Measurements from ENCODE around the gene PDGFB. TPM values are rescaled to one million over a fixed set of nuclear protein-coding genes. Genes with fewer than 3 reads are reported as not detected.
A peak's percentile ranks its signal among the peaks of the same experiment; 100 is the strongest.

PDGFB gene
- total and polyA plus RNA-seq, 9 of the 15 experiments (the other 6 are each of a cell fraction or from before 2014, with no cell fraction given): 0.07 to 4.0 (median 0.48) TPM; not detected in 1

GRCh38 chr22:39292561-39293074 lies 47.8 kb upstream of the PDGFB start (continued):
- TF ChIP-seq ASH1L (IDR thresholded peaks at IDR 0.05; ENCODE audit: borderline replicate concordance, low read depth, partially characterized antibody): peak; percentile 48
- peak; percentile 94 for TF ChIP-seq L3MBTL2 (IDR thresholded peaks at IDR 0.05)
- no peak for TF ChIP-seq ZSCAN29 (IDR thresholded peaks at IDR 0.05)
- TF ChIP-seq ZNF644 (tag; IDR thresholded peaks at IDR 0.05; ENCODE audit: low read depth): peak; percentile 69; the same call in 1 of the 2 replicates
- no peak for TF ChIP-seq ZNF583 (CRISPR knock-in tag; IDR thresholded peaks at IDR 0.05)
- no peak for TF ChIP-seq TAF1 (IDR thresholded peaks at IDR 0.05; ENCODE audit: control insufficient read depth, extremely low read depth, insufficient read depth, low read length, severe bottlenecking)
- TF ChIP-seq SMAD4 (CRISPR knock-in tag; conservative IDR thresholded peaks at IDR 0.05): 0 out of 2 replicates have a peak, but pooled peaks have one; percentile 32
- no peak for TF ChIP-seq TARDBP (IDR thresholded peaks at IDR 0.05)
- TF ChIP-seq TOE1 (IDR thresholded peaks at IDR 0.05; ENCODE audit: borderline replicate concordance): peak; percentile 15; the same call in 1 of the 2 replicates
- no peak for TF ChIP-seq TOE1 (CRISPR knock-in tag; IDR thresholded peaks at IDR 0.05; ENCODE audit: borderline replicate concordance, low read depth)
- peak in 1 of 2 experiments; percentile 65; a peak in 2 of 4 replicates for TF ChIP-seq RCOR1 (IDR thresholded peaks at IDR 0.05; ENCODE audit: borderline replicate concordance in 1 of 2, low read depth in 2 of 2, low read length in 2 of 2)
- TF ChIP-seq CBFA2T2 (conservative IDR thresholded peaks at IDR 0.05): 0 out of 2 replicates have a peak, but pooled peaks have one; percentile 11
- peak; percentile 71; the same call in 1 of the 2 replicates for TF ChIP-seq ELF1 (tag; IDR thresholded peaks at IDR 0.05)
- TF ChIP-seq ZNF699 (CRISPR knock-in tag; IDR thresholded peaks at IDR 0.05; ENCODE audit: insufficient replicate concordance): no peak
- no peak for TF ChIP-seq WHSC1 (IDR thresholded peaks at IDR 0.05; ENCODE audit: low read length)
- TF ChIP-seq ZNF76 (CRISPR knock-in tag; IDR thresholded peaks at IDR 0.05; ENCODE audit: borderline replicate concordance): no peak
- TF ChIP-seq NR2C1 (IDR thresholded peaks at IDR 0.05): no peak
- TF ChIP-seq NR2C1 (tag; IDR thresholded peaks at IDR 0.05): peak; percentile 38; the same call in 1 of the 2 replicates
- TF ChIP-seq SMAD1 (IDR thresholded peaks at IDR 0.05; ENCODE audit: low read depth, low read length, partially characterized antibody): no peak
- no peak for TF ChIP-seq ILF3 (IDR thresholded peaks at IDR 0.05; ENCODE audit: borderline replicate concordance)
- peak; percentile 71; the same call in 1 of the 2 replicates for TF ChIP-seq HDAC2 (IDR thresholded peaks at IDR 0.05)
- TF ChIP-seq ZKSCAN8 (CRISPR knock-in tag; IDR thresholded peaks at IDR 0.05): peak; percentile 37; the same call in 1 of the 2 replicates
- TF ChIP-seq ZNF395 (CRISPR knock-in tag; IDR thresholded peaks at IDR 0.05): peak; percentile 33; the same call in 1 of the 2 replicates
- TF ChIP-seq RBFOX2 (IDR thresholded peaks at IDR 0.05; ENCODE audit: low read depth, low read length): peak; percentile 71
- peak; percentile 81 for TF ChIP-seq SAFB (IDR thresholded peaks at IDR 0.05; ENCODE audit: borderline replicate concordance, low read depth, low read length)
- TF ChIP-seq ZNF592 (IDR thresholded peaks at IDR 0.05): peak; percentile 98

Data from K562 (cell line).